ENCODE measurements around the gene CHRDL2.

- TF ChIP-seq CHD1 (IDR thresholded peaks at IDR 0.05; ENCODE audit: low read depth, low read length) (no peak), CTCF (conservative IDR thresholded peaks at IDR 0.05; ENCODE audit: low read depth, low read length) (no peak), CEBPB (IDR thresholded peaks at IDR 0.05; ENCODE audit: low read depth, low read length) (no peak), MAFK (IDR thresholded peaks at IDR 0.05; ENCODE audit: low read depth, low read length) (no peak), SMC3 (IDR thresholded peaks at IDR 0.05; ENCODE audit: low read depth, low read length) (no peak), RFX5 (IDR thresholded peaks at IDR 0.05; ENCODE audit: low read depth, low read length) (no peak), POLR2A (IDR thresholded peaks at IDR 0.05; ENCODE audit: low read depth, low read length) (no peak), MAZ (IDR thresholded peaks at IDR 0.05; ENCODE audit: borderline replicate concordance, low read depth, low read length) (no peak), RAD21 (IDR thresholded peaks at IDR 0.05; ENCODE audit: low read length) (no peak), MXI1 (IDR thresholded peaks at IDR 0.05; ENCODE audit: borderline replicate concordance, low read depth, low read length) (no peak), ELK1 (IDR thresholded peaks at IDR 0.05; ENCODE audit: borderline replicate concordance, low read depth, low read length) (no peak)
- TF ChIP-seq, protein P1, sequence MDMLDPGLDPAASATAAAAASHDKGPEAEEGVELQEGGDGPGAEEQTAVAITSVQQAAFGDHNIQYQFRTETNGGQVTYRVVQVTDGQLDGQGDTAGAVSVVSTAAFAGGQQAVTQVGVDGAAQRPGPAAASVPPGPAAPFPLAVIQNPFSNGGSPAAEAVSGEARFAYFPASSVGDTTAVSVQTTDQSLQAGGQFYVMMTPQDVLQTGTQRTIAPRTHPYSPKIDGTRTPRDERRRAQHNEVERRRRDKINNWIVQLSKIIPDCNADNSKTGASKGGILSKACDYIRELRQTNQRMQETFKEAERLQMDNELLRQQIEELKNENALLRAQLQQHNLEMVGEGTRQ (IDR thresholded peaks at IDR 0.05; ENCODE audit: low read depth, low read length) = no peak
These were observed 52.4 kb downstream of the CHRDL2 start for GRCh38 chr11:74678591-74679512.
